Muscle of arm (tissue), 12 donors: Measurements from ENCODE around the gene LRRC75A. TPM values are rescaled to one million over a fixed set of nuclear protein-coding genes. Genes with fewer than 3 reads are reported as not detected.

Experiments
- DNase-seq: peaks from one replicate; pipeline ENCODE4 v3.0.0-alpha.2; 2013
- polyA plus RNA-seq, 12 donors: library from polyadenylated mRNA; unstranded; fragments of 120-200 nt; gene quantifications; one replicate each; pipeline ENCODE4 v1.2.1, GENCODE V29; 2013; ENCODE audit not compliant: insufficient read length in 12 of 12

LRRC75A gene
- polyA plus RNA-seq, 12 donors: 4.7 to 16.6 (median 5.8) TPM; not detected in 1

DNA sequence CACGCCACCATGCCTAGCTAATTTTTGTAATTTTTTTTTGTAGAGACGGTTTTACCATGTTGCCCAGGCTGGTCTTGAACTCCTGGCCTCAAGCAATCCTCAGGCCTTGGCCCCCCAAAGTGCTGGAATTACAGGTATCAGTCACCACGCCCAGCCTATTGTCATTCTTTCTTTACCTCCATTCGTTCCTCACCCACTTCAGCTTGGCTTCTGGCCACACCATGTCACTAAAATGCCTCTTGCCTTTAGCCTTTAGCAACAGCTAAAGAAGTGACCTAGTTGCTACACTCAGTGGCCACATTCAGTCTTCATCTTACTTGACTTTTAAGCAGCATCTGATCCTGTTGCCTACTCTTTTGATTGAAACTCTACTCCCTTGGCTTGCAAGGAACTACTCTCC, 3.6 kb upstream of the LRRC75A start:
- DNase-seq: no peak

DNA sequence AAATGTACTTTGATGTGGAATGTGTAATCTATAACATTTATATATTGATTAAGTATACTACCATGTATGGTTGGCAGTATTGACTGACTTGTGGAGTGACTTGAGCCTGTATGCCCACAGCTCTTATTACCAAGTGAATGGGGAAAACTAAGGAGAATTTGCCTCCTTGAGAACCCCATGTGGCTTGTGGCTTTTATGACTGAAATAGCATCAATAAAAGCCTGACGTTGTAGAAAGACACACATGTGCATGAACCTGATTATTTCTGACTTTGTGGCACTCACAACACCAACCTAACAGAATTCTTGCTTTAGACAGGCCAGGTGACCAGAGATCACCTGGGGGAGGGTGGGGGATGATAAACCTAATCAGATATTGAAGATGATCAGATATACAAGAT, 2.1 kb upstream of the LRRC75A start:
- DNase-seq: no peak

DNA sequence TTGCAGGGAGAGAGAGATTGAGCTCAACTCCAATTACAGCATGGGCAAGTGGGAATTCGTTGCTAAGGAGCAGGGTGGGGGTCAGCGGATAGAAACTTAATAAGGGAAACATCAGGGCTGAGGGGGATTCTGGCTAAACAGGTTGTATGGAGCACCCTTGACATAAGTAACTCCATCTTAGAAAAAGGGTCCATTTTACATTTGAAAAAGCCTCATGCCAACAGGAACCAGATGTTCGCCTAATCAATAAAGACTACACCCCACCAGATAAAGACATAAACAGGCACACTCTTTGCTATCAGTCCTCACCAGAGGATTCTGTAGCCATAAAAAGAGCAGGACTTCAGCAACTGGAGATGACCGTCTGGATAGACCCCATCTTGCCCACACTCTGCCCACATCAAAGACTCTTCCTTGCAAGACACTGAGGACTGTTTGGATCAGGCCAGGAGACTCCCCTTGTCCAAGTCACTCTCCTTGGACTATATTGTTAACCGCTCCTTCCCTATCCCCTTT, 1.6 kb upstream of the LRRC75A start:
- no peak for DNase-seq

- no peak for DNase-seq
Measured at GRCh38 chr17:16492613-16493530, 879 bp upstream of the LRRC75A start.

GRCh38 chr17:16491131-16491702, 776 bp downstream of the LRRC75A start:
- DNase-seq: no peak

GRCh38 chr17:16489431-16489830, 2.6 kb downstream of the LRRC75A start:
- DNase-seq: no peak

DNA sequence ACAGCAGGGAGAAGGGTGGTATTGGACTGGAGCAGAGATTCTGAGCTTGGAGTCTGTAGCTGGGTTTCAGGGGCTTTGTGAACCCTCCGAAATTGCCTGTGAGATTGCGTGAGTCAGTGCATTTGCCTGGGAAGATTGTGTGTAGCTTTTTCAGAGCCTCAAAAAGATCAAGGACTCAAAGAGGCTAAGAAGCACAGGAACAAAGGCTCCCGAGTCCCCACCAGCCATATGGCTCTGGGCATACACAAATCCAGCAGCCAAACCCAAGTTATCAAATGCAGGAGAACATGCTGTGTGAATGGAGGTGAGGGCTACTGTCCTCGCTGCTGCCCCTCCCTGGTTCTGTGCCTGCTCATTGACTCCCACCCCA, 3.0 kb downstream of the LRRC75A start:
- DNase-seq: no peak

GRCh38 chr17:16488186-16488967, 3.6 kb downstream of the LRRC75A start:
- no peak for DNase-seq

- peak; percentile 58 for DNase-seq
Measured at GRCh38 chr17:16486373-16487250, 5.4 kb downstream of the LRRC75A start.

- DNase-seq: no peak
Measured at GRCh38 chr17:16484445-16485175, 7.4 kb downstream of the LRRC75A start.

- no peak for DNase-seq
Measured at GRCh38 chr17:16483021-16483645, 8.9 kb downstream of the LRRC75A start.

GRCh38 chr17:16482253-16482652, 9.7 kb downstream of the LRRC75A start:
- DNase-seq: no peak

- no peak for DNase-seq
Measured at GRCh38 chr17:16480995-16481394, 11.0 kb downstream of the LRRC75A start.

- no peak for DNase-seq
Measured at GRCh38 chr17:16479264-16479663, 12.7 kb downstream of the LRRC75A start.

DNA sequence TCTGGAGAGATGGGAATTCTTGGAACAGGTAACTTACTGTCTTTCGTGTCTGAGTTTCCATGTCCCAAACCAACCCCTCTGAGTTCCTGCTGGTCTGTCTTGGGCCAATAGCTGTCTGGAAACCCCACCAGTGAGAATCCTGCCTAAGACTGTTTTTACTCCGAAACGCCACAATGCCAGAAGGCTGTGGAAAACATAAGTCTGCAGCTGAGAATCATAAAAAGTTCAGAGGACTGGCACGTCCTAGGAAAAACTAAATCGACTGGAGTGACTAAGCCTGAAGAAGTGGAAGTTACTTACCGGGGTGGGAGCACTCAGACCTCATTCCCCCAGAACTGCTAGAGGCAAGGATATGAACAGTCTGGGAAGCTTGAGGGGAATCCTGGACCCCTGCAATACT, 13.3 kb downstream of the LRRC75A start:
- DNase-seq: peak; percentile 84

DNA sequence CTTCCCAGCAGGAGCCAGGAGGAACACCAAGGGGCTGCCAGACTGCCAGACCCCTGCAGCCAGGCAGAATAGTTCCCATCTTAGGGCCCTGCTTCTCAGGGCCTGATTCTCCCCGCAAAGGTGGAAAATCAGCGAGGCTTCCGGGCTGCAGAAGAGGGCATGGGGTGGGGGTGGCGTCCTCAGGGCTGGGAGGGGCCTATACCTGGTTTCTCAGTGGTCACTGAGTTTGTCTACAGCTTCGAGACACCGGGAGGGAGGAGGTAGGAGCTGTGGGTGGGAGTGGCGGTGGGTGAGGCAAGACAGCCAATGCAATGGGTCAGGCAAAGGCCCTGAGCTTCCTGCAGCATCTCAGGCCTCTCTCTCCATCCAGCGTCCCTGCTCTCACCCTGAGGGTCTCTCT, 14.3 kb downstream of the LRRC75A start:
- no peak for DNase-seq

GRCh38 chr17:16477255-16477654, 14.7 kb downstream of the LRRC75A start:
- DNase-seq: peak; percentile 73

GRCh38 chr17:16475179-16475704, 16.8 kb downstream of the LRRC75A start:
- no peak for DNase-seq

DNA sequence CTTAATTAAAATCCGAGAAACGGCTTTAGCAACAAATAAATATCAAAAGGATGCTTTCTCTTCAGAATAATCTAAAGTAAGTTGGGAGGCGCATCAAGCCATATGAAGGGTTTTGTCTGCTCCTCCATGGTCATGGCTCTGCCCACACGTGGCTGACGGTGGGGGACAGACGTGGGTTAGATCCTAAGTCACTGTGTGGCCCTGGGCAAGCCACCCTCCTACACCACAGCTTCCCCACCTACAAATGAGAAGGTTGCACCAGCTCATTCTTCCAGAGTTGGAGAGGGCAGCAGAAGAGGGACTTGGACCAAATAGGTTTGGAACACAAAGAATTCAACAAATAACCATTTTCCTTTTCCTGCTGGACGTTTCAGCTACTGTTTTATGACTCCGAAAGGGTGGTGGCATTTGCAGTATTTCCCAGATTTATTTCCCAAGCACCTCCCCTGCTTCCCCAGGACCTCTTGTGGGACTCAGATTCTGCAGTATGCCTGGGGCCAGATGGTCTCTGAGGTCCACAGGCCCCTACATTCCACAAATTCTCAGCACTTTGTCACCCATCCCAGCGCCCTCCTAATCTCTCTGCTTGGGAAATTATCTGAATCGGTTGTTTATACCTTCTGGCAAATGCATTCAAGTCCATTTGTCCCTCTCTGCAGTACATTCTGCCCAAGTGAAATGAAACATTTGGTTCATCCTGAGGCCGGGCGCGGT, 17.8 kb downstream of the LRRC75A start:
- no peak for DNase-seq
